GM21576 (cell line): ENCODE measurements around the gene NPEPPS.
"Not testable (repeated sequence)": the region's sequence is repeated elsewhere in the genome, so short reads cannot be mapped to it uniquely, and the experiment has no call there.

Experiments
- ATAC-seq: cut with Tn5 transposase; IDR thresholded peaks from one replicate; pipeline ENCODE4 v1.9.1; 2021; ENCODE audit warnings: mild to moderate bottlenecking, moderate library complexity; ENCODE audit not compliant: unreplicated experiment

The NPEPPS gene, protein sequence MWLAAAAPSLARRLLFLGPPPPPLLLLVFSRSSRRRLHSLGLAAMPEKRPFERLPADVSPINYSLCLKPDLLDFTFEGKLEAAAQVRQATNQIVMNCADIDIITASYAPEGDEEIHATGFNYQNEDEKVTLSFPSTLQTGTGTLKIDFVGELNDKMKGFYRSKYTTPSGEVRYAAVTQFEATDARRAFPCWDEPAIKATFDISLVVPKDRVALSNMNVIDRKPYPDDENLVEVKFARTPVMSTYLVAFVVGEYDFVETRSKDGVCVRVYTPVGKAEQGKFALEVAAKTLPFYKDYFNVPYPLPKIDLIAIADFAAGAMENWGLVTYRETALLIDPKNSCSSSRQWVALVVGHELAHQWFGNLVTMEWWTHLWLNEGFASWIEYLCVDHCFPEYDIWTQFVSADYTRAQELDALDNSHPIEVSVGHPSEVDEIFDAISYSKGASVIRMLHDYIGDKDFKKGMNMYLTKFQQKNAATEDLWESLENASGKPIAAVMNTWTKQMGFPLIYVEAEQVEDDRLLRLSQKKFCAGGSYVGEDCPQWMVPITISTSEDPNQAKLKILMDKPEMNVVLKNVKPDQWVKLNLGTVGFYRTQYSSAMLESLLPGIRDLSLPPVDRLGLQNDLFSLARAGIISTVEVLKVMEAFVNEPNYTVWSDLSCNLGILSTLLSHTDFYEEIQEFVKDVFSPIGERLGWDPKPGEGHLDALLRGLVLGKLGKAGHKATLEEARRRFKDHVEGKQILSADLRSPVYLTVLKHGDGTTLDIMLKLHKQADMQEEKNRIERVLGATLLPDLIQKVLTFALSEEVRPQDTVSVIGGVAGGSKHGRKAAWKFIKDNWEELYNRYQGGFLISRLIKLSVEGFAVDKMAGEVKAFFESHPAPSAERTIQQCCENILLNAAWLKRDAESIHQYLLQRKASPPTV

DNA sequence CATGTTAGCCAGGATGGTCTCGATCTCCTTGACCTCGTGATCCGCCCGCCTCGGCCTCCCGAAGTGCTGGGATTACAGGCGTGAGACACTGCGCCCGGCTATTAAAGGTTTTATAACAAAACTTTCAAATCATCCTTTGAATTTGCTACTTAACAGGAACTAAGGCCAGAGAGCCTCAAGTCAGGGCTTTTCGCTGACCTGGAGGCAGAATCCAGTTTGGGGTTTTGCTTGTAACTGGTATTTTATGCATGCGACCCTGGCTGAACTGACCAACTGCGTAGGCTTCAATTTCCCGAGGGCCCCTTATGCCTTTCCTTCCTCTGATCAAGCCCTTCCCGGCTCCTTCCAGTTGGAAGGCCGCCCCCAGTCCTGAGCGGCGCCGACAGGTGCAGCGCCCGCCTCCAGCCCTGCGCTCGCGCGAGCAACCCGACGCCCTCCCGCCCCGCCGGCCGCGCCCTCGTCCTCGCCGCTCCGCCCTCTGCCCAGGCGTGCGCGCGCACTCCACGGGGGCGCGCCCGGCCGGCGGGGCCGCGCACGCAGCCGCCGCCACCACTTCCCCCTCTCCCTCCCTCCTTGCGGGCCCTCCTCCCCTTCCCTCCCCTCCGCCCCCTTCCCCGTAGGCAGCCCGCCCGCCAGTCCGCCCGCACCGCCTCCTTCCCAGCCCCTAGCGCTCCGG is at the start of gene NPEPPS:
TSS of gene NPEPPS (plus strand) at position 552 of the 676 bp plus-strand sequence. CDS start 193 bp downstream, outside the sequence.
- ATAC-seq: peak; percentile 43

DNA sequence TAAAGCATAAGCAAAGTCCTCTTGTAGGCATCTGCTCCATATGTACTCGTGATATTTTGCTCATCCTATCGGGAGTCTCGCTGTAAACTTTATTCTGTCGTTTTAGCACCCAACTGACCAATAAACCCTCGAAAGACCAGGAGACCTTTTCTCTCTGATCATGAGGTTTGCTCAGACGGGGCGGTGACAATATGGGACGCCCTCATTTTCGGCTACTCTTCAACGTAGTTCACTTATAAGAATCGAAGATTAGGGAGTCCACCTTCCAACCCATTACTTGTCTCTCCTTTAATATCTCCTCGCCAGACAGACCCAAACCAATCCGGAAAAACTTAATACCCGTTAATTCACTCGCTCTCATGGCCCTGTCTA is 39.1 kb upstream of the NPEPPS start:
- ATAC-seq: not testable (repeated sequence)

DNA sequence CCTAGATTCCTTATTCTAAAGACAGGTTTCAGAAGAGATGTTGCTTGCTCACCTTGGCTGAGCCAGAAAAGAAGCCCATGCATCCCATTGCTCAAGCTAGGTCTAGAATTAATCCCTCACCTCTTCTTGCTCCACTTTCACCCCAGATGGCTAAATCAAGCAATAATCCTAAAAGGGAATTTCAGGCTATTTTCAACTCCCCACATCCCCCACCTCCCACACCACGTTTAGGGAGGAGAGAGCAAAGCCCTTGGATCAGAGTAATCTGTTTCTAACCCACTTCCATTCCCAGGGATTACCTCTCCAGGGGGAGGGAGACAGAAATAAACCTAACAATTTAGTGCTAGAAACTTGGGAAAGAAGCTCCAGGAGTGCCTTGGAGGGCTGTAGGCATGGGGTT is 31.8 kb upstream of the NPEPPS start:
- not testable (repeated sequence) for ATAC-seq

DNA sequence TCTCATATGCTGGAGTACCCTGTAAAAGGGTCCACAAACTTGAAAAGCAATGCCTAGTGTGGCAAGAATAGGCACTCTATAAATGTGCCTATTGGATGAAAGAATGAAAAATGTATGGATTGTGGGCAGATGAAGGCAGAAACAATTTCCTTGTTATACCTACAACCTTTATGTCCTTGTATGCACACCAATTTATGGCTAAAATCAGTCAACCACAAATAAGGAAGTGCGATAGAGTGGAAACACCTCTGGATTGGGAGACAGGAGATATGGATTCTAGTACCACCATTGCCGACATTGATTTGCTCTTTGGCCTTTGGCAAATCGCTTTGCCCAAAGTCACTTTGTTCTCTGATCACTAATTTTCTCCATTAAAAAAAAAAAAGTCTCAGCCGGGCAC is 31.4 kb upstream of the NPEPPS start:
- not testable (repeated sequence) for ATAC-seq

DNA sequence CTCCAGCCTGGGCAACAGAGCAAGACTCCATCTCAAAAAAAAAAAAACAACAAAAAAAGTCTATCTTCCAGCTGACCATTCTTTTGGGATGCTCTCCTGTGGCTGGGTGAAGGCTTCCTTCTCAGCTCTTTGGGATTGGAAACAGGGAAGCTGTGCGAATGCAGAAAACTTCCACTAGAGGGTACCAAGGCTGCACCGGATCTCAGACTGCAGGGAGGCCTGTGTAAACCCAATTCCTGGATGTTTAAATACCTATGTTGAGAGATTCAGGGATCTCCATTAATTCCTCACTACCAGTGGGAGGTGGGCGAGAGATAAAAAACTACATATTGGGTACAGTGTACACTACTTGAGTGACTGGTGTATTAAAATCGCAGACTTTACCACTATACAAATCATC is 30.3 kb upstream of the NPEPPS start:
- not testable (repeated sequence) for ATAC-seq

DNA sequence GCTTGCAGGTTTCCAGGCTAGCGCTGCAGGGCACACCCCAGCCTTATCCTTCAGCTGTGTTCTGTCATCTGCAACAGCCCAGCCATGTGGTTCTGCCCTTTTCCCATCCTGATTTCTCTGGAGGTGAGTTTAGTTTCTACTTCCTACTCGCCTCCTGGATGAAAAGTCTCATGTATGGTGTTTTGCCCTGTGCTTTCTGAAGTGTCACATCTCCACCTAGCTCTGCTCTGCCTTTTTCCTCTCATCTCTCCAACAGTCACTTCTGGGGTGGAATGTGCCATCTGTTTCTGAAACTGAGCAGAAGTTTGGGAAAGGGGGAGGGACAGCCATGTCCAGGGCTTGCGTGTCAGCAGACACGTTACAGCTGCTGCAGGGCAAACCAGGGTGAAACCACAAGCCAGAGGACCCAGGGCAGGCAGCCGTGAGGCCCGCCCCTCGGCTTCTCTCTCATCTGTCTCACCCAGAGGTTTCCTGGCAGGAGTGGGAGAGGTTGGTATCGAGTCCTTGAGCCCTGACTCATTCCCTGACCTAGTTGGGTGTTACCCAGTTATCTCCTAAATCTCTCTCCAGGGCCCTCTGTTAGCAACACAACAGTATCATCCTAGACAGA is 28.7 kb upstream of the NPEPPS start:
- not testable (repeated sequence) for ATAC-seq

DNA sequence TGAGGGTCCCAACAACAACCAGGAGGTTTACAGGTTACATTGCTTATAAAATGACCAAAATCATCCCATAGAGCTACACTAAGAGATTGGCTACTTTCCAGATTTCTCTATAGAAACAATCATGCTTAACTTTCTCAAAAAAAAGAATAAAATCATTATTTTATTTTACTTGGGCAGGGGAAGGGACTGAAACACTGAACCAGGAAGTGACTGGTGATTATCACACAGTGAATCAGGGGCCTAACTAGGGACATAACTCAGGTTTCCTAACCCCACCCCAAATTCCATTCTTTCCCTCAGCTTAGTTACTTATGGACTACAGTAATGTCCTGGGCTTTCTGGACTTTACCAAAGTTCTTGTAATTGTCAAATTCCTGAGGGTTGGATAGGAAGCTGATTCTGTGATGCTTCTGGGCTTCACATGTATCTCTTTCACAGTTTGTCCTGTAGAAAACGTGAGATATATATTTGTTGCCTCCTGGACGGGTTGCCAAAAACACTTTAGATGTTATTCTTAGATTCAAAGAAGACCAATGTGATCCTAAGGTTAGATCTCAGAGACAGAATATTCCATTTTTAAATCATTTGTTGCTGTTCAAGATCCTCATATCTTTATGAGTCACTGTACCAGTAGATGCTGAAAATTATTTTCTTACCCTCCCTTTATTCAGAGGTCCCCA is 28.0 kb upstream of the NPEPPS start:
- ATAC-seq: not testable (repeated sequence)

DNA sequence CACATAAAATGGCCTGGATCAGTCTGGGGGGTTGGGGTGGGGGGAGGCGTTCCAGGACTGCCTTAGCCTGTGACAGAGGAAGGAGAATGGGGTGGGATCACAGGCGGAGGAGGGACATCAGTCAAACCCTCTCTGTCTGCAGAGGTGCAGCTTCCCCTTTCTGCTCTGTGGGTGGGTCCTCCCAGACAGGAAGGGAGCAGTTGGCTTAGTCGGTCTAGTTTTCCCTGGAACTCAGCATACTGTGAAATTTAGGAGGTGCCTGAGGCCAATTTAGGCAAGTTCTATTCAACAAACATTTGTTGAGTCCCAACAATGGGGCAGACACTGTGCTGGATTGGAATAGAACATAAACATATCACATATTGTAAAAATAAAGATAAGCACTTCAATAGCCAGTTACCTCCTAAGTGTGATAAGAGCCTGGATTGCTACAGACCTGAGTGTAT is 19.2 kb upstream of the NPEPPS start:
- not testable (repeated sequence) for ATAC-seq

DNA sequence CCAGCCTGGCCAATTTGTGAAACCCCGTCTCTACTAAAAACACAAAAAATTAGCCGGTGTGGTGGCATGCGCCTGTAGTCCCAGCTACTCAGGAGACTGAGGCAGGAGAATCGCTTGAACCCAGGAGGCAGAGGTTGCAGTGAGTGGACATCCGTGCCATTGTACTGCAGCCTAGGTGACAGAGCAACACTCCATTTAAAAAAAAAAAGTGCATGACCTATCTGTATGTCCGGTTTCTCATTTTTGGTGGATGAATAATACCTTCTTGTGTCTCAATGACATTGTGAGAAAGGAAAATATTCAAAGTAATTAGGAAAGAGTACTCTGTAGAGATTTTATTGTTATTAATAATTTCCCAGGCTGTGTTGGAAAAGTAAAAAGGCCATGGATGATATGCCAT is 17.6 kb upstream of the NPEPPS start:
- not testable (repeated sequence) for ATAC-seq

DNA sequence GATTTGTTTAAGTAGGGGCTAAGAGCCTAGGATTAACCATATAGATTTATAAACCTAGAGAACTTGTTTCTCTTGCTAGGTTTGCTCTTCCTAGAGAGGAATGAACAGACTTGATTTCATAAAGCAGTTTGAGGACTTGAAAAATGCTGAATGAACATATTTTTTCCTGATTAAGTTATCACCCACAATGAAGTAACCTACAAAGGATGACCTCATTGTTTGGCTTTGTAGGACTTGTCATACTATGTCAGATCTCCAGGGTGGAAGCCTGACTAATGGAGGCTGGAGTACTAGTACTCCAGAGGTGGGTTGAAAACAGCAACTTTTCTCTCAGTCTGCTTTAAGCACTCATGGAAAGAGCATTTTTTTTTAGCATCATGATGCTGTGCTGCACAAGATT is 12.0 kb upstream of the NPEPPS start:
- not testable (repeated sequence) for ATAC-seq

DNA sequence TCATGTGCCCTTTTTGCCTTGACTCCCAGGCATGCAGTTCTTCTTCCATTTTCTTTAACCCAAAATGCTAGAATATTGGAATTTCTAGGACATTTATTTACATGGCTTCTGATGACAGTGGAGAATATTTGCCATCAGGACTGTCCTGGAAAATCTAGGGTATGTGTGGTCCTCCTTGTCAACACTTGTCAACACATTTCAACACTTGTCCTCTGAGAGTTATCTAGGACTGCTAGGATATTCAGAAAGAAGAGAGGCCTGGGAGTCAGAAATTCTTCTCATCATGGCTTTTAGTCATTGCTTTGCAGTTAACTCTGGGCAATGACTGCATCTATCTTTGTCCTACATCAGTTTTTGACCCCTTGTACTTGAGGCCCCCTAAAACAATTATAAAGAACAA is 11.5 kb upstream of the NPEPPS start:
- not testable (repeated sequence) for ATAC-seq

DNA sequence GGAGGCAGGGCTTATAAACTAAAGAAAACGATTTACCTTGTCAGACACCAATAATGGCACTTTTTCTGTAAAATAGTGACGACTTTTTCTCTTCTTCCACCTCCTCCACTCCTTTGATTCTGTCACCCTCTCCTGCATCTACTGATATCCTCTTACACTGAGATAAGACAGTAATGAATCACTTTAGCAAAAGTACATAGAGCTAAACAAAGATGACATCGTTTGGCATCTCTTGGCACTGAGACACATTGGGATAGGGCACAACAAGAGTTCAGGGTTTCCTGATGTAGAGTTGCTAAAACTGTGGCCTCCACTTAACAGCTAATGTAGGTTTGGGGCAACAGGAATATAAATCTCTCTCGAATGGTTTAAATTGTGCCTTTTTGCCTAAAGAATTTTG is 10.6 kb upstream of the NPEPPS start:
- not testable (repeated sequence) for ATAC-seq

DNA sequence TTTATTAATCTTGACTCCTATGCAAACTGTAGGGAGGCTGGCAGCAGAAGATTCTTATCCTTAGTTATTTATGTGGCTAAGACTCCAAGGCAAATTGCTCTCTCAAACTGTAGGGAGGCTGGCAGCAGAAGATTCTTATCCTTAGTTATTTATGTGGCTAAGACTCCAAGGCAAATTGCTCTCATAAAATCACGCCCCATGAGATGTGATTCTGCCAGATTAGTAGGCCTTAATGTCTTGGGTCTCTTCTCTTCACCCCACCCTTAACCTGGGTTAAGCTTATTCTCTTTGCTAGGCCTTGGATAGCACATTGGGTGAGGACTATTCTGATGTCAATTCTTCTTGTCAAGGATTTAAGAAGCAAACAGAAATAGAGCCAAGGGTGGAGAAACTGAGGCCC is 9.5 kb upstream of the NPEPPS start:
- not testable (repeated sequence) for ATAC-seq

DNA sequence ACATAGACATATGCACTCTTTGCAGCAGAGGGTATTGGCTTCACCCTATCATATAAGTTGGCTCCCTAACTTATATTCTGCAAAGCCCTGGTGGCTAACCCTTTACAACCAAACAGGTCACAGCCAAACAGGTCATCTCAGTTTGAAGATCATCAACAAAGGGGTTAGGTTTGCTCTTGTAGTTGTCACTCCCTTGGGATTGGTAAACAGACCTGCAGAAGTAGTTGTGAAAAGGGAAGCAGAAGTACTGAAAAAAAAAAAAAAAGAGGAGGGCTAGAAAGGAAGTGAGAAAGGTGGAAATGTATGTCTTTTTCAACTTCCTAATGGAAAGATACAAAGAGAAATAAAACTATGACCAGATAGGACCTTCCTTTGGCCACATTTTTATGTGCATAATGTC is 8.6 kb upstream of the NPEPPS start:
- ATAC-seq: not testable (repeated sequence)

DNA sequence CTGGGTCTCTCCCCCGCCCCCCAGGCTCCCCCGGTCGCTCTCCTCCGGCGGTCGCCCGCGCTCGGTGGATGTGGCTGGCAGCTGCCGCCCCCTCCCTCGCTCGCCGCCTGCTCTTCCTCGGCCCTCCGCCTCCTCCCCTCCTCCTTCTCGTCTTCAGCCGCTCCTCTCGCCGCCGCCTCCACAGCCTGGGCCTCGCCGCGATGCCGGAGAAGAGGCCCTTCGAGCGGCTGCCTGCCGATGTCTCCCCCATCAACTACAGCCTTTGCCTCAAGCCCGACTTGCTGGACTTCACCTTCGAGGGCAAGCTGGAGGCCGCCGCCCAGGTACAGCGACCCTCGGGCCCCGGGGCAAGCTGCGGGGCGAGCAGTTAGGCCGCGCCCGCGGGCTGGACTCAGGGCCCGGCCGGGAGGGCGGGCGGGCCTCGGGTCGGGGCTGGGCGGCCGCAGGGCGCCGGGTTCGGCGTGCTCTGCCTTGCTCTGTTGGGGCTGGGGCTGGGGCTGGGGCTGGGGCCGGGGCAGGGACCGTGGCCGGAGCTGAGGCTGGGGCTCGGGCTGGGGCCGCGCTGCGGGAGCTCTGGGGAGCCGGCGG is 419 bp downstream of the NPEPPS start:
- ATAC-seq: peak; percentile 25

DNA sequence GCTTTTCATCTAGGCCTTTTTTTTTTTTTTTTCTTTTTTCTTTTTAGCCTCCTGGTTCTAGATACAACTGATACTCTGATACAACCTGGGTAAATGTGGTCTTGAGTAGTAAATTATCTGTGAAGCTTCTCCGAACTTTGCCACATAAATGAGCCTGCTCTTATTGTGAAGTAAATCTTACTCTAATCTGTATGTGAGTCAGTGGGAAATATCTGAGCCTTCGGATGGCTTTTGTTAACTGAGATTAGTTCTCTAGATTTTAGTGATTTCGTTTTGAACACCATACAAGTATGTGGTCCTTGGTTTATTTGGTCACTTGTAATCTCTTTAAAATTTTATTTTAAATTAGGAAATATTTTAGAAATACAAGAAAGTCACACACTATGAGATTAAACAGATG is 8.2 kb downstream of the NPEPPS start:
- ATAC-seq: not testable (repeated sequence)

DNA sequence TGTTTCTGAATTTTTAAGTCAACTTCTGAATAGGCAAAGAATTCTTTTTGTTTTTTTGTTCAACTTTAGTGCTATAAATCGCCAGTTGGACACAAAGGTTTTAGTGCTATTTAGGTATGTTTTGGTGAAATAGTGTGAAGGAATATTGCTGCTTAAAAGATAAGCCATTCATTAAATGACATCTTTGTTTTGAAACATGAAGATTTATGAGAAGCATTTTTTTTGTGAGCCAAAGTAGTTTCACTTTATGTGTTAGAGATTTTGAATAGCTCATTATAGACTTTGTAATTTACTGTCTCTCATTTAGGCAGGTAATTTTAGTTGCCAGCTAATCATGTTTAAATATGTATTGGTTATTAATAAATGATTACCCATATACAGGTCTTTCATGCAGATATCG is 10.8 kb downstream of the NPEPPS start:
- ATAC-seq: not testable (repeated sequence)

DNA sequence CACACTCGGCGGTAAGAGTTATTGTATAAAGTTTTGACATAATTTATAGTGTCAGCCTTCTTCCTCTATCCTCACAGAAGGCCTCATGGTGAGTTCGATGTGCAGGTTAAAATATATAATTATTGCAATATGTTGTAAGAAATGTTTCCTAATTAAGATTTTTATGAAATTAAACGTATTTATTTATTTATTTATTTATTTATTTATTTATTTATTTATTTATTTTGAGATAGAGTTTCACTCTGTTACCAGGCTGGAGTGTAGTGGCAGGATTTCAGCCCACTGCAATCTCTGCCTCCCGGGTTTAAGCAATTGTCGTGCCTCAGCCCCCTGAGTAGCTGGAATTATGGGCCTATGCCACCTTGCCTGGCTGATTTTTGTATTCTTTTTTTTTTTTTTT is 13.4 kb downstream of the NPEPPS start:
- not testable (repeated sequence) for ATAC-seq

DNA sequence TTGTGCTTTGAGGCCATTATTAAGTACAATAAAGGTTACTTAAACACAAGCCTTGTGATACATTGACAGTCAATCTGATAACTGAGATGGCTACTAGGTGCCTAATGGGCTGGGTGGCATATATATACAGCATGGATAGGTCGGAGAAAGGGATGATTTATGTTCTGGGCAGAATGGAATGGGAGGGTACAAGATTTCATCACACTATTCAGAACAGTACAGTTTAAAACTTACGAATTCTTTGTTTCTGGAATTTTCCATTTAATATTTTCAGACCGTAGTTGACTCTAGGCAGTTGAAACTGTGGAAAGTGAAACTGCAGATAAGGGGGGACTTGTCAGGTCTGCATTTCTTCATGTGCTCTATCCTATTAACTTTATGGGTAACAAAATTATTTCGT is 23.8 kb downstream of the NPEPPS start:
- not testable (repeated sequence) for ATAC-seq

DNA sequence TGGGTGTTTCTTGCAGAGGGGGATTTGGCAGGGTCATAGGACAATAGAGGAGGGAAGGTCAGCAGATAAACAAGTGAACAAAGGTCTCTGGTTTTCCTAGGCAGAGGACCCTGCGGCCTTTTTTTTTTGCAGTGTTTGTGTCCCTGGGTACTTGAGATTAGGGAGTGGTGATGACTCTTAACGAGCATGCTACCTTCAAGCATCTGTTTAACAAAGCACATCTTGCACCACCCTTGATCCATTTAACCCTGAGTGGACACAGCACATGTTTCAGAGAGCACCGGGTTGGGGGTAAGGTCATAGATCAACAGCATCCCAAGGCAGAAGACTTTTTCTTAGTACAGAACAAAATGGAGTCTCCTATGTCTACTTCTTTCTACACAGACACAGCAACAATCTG is 25.2 kb downstream of the NPEPPS start:
- not testable (repeated sequence) for ATAC-seq
